Lung (tissue), 12 donors: Measurements from ENCODE around the gene COL1A1. TPM values are rescaled to one million over a fixed set of nuclear protein-coding genes. Genes with fewer than 3 reads are reported as not detected.

ENCODE experiments used
- ATAC-seq: fragments of 200-7000 bp; cut with Tn5 transposase; one replicate; pipeline ENCODE4 v1.9.1; 2020; ENCODE audit warnings: moderate number of reproducible peaks; ENCODE audit not compliant: insufficient read depth, low FRiP score
- DNase-seq, 3 donors: peaks; one replicate each; pipeline ENCODE4 v3.0.0-alpha.2; 2013 to 2017
- H3K27ac ChIP-seq, 2 donors: one replicate each; pipeline ENCODE4 v1.5.1; 2013; ENCODE audit warnings: mild to moderate bottlenecking in 2 of 2, moderate library complexity in 2 of 2, control low read depth in 1 of 2, inconsistent platforms in 1 of 2, low read depth in 1 of 2, low read length in 1 of 2
- H3K27me3 ChIP-seq, 3 donors: one replicate each; pipeline ENCODE4 v1.5.1; 2013; ENCODE audit warnings: low read length in 2 of 3; ENCODE audit not compliant: control insufficient read depth in 3 of 3, insufficient read depth in 3 of 3
- H3K36me3 ChIP-seq, 4 donors: one replicate each; pipeline ENCODE4 v1.5.1; 2013; ENCODE audit warnings: low read length in 4 of 4, mild to moderate bottlenecking in 1 of 4, moderate library complexity in 1 of 4; ENCODE audit not compliant: control insufficient read depth in 4 of 4, insufficient read depth in 4 of 4
- H3K4me1 ChIP-seq, 5 donors: one replicate each; pipeline ENCODE4 v1.5.1; 2013; ENCODE audit warnings: low read length in 5 of 5, mild to moderate bottlenecking in 2 of 5, moderate library complexity in 1 of 5; ENCODE audit not compliant: control insufficient read depth in 5 of 5, insufficient read depth in 5 of 5
- H3K4me3 ChIP-seq: one replicate; pipeline ENCODE4 v1.5.1; 2013; ENCODE audit warnings: mild to moderate bottlenecking, control low read depth, moderate library complexity
- H3K9ac ChIP-seq, 2 donors: one replicate each; pipeline ENCODE4 v1.5.1; 2013; ENCODE audit warnings: low read length in 2 of 2, control low read depth in 1 of 2; ENCODE audit not compliant: insufficient read depth in 1 of 2
- H3K9me3 ChIP-seq, 4 donors: one replicate each; pipeline ENCODE4 v1.5.1; 2013; ENCODE audit warnings: low read length in 3 of 4, mild to moderate bottlenecking in 1 of 4, moderate library complexity in 1 of 4; ENCODE audit not compliant: control insufficient read depth in 4 of 4, insufficient read depth in 3 of 4
- CTCF ChIP-seq: IDR thresholded peaks from 2 replicates; pipeline ENCODE4 v1.5.1; 2012; ENCODE audit warnings: mild to moderate bottlenecking; ENCODE audit errors: control extremely low read depth, extremely low read depth
- WGBS, 2 donors: extraction: QIAGEN DNeasy Blood & Tissue Kit; methylation state at CpG; one replicate each; pipeline ENCODE4 v1.1.7; 2013; 5-methylcytosine and 5-hydroxymethylcytosine counted together
- polyA plus RNA-seq, 2 donors: library from polyadenylated mRNA; stranded (reverse); fragments of 200-250 nt; gene quantifications; one replicate each; pipeline ENCODE4 v1.2.1, GENCODE V29; 2013
- total RNA-seq, 2 donors: library from RNA; depleted of rRNA in 1 of 2; stranded (reverse); fragments of >200 nt in 1 of 2; gene quantifications; one replicate each; pipeline ENCODE4 v1.2.1, GENCODE V29; 2014 to 2021
- donor health status: control.
- donor health status: control.
- donor health status: Bipolar disorder and iron deficiency.
- donor health status: healthy.
- donor health status: DM: yes; HTN: yes; CAD: no.

The COL1A1 gene
- total and polyA plus RNA-seq, 4 donors = 30.5 to 1,330 (median 283) TPM

DNA sequence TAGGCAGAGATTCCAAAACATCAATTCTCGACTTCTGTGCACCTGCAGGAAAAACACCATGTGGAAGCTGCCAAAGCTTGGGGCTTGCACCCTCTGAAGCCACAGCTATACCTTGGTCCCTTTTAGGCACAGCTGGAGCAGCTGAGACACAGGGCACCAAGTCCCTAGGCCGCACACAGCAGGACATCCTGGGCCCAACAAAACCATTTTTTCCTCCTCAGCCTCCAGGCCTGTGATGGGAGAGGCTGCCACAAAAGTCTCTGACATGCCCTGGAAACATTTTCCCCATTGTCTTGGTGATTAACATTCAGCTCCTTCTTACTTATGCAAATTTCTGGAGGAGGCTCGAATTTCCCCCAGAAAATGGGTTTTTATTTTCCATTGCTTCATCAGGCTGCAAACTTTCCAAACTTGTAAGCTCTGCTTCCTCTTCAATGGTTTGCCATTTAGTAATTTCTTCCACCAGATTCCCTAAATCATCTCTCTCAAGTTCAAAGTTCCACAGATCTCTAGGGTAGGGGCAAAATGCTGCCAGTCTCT, 24.3 kb upstream of the COL1A1 start:
- DNase-seq = no peak
- no peaks in the 10 kb centered on the region for H3K36me3 ChIP-seq
- TF ChIP-seq CTCF = no peak
- H3K27ac ChIP-seq = no peak overlapping the region
- WGBS, 2 donors = 86 to 90% methylated on average over 3 of the region's 3 CpGs
- no peaks in the 10 kb centered on the region for H3K27me3 ChIP-seq
- H3K4me3 ChIP-seq = no peak overlapping the region
- H3K9me3 ChIP-seq = peaks cover 0 to 6% (median 0%) of the 10 kb centered on the region in 4 donors
- ATAC-seq = no peak
- H3K4me1 ChIP-seq = peaks cover 0 to 22% (median 18%) of the 10 kb centered on the region in 5 donors
- H3K9ac ChIP-seq = no peak overlapping the region

DNA sequence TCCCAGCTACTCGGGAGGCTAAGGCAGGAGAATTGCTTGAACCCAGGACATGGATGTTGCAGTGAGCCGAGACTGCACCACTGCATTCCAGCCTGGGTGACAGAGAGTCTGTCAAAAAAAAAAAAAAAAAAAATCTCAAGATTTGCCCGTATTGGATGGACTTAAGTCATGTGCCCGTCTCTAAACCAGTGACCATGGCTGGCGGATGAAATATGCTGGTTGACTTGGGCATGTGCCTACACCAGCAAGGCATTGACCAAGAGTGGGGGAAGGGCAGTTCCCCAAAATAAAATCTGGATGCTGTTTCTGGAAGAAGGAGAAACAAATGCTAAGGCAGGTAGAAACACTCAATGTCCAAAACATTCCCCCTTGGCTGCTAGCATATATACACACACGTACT, 21.5 kb upstream of the COL1A1 start:
- no peak overlapping the region for H3K27ac ChIP-seq
- WGBS, 2 donors = 70 to 83% methylated on average over 6 of the region's 6 CpGs
- peaks cover 0 to 50% (median 33%) of the 10 kb centered on the region in 5 donors for H3K4me1 ChIP-seq
- TF ChIP-seq CTCF = no peak
- no peak for DNase-seq
- no peaks in the 10 kb centered on the region for H3K36me3 ChIP-seq
- no peak overlapping the region for H3K4me3 ChIP-seq
- H3K9ac ChIP-seq = no peak overlapping the region
- no peak for ATAC-seq
- no peaks in the 10 kb centered on the region for H3K27me3 ChIP-seq
- H3K9me3 ChIP-seq = peaks cover 0 to 6% (median 0%) of the 10 kb centered on the region in 4 donors

GRCh38 chr17:50221864-50222545, 20.6 kb upstream of the COL1A1 start:
- WGBS, 2 donors = 54 to 66% methylated on average over 8 of the region's 8 CpGs
- H3K36me3 ChIP-seq = no peaks in the 10 kb centered on the region
- peak overlapping the region in 1 of 2 donors; percentile 50 for H3K9ac ChIP-seq
- H3K9me3 ChIP-seq = peaks cover 0 to 6% (median 0%) of the 10 kb centered on the region in 4 donors
- H3K4me1 ChIP-seq = peaks cover 0 to 58% (median 40%) of the 10 kb centered on the region in 5 donors
- H3K27me3 ChIP-seq = no peaks in the 10 kb centered on the region
- no peak overlapping the region for H3K4me3 ChIP-seq
- peak; percentile 77 for ATAC-seq
- TF ChIP-seq CTCF = no peak
- H3K27ac ChIP-seq = peak overlapping the region in 1 of 2 donors; percentile 88
- peak; percentile 59 to 85 (median 75) for DNase-seq
